Panc1 (cell line): ENCODE data around the gene WDR88. TPM values are rescaled to one million over a fixed set of nuclear protein-coding genes. Genes with fewer than 3 reads are reported as not detected.

Experiments
- ATAC-seq: fragments of 200-7000 bp; cut with Tn5 transposase; 2 replicates; pipeline ENCODE4 v1.9.1; 2020; ENCODE audit warnings: mild to moderate bottlenecking, moderate library complexity
- BruUV-seq: library from RNA; stranded (reverse); fragments of 400-500 nt; replicated peaks from 2 replicates; lab custom pipeline; 2021; lab: Mats Ljungman, UMichigan
- CTCF ChIA-PET: fragments of 300-600 bp; sonication (Branson Sonifier 250); formaldehyde crosslinking; loops from one replicate; lab custom pipeline; 2022; ENCODE audit warnings: antibody characterized with exemption; lab: Charles Lee
- POLR2A ChIA-PET: fragments of 300-600 bp; sonication (Branson Sonifier 250); formaldehyde crosslinking; loops from one replicate; lab custom pipeline; 2022; ENCODE audit warnings: antibody characterized with exemption; lab: Charles Lee
- DNase-seq: peaks from one replicate; pipeline ENCODE4 v3.0.0-alpha.2; 2010; ENCODE audit warnings: low read depth, low spot score
- H3K27ac ChIP-seq: 2 replicates; pipeline ENCODE4 v1.5.1; 2011; ENCODE audit warnings: mild to moderate bottlenecking, low read length, inconsistent platforms
- H3K27me3 ChIP-seq: fragments of 200-500 bp; sonication (Bioruptor generic); 2 replicates; pipeline ENCODE4 v1.6.0; 2014; ENCODE audit warnings: low read length, inconsistent platforms; ENCODE audit not compliant: control insufficient read depth, insufficient read depth
- H3K36me3 ChIP-seq: fragments of 200-500 bp; sonication (Bioruptor generic); 2 replicates; pipeline ENCODE4 v1.5.1; 2014; ENCODE audit warnings: inconsistent platforms, mild to moderate bottlenecking, low read length, moderate library complexity; ENCODE audit not compliant: control insufficient read depth, insufficient read depth
- H3K4me1 ChIP-seq: 2 replicates; pipeline ENCODE4 v1.5.1; 2011; ENCODE audit warnings: inconsistent platforms, mild to moderate bottlenecking, low read length, moderate library complexity; ENCODE audit not compliant: control insufficient read depth, insufficient read depth
- H3K4me3 ChIP-seq, 2 experiments: 2 replicates each; pipeline ENCODE4 v1.5.1; 2011 to 2012; ENCODE audit warnings: low read depth in 2 of 2, low read length in 2 of 2, mild to moderate bottlenecking in 2 of 2, inconsistent platforms in 1 of 2, moderate library complexity in 1 of 2
- H3K9me3 ChIP-seq: fragments of 200-500 bp; sonication (Bioruptor generic); 2 replicates; pipeline ENCODE4 v1.5.1; 2014; ENCODE audit warnings: low read depth, mild to moderate bottlenecking, inconsistent platforms, low read length, moderate library complexity; ENCODE audit not compliant: control insufficient read depth, insufficient read depth
- CTCF ChIP-seq: fragments of 450-650 bp; IDR thresholded peaks from 2 replicates; pipeline ENCODE4 v1.5.1; 2017; ENCODE audit warnings: mild to moderate bottlenecking
- POLR2AphosphoS5 ChIP-seq: IDR thresholded peaks from 2 replicates; pipeline ENCODE4 v1.6.1; 2012; ENCODE audit warnings: mild to moderate bottlenecking, low read depth, low read length, moderate library complexity
- SIN3A ChIP-seq: IDR thresholded peaks from 2 replicates; pipeline ENCODE4 v1.6.1; 2012; ENCODE audit warnings: low read depth, mild to moderate bottlenecking, low read length, moderate library complexity, borderline replicate concordance; ENCODE audit not compliant: insufficient read depth
- TCF7L2 ChIP-seq: IDR thresholded peaks from 2 replicates; pipeline ENCODE4 v1.6.1; 2011; ENCODE audit warnings: mild to moderate bottlenecking, low read depth, low read length, inconsistent platforms
- in situ Hi-C: cut with HindIII; loops from 2 replicates; pipeline ENCODE4 v1.10.0; 2016; ENCODE audit warnings: low sequenced_read_pairs, low pct_unique_long_range_greater_than_20kb
- intact Hi-C: fragments of 100-400 bp; cut with micrococcal nuclease; formaldehyde crosslinking; loops from one replicate; pipeline ENCODE4 v1.10.0; 2022; ENCODE audit not compliant: unreplicated experiment
- total RNA-seq: library from RNA; stranded (reverse); gene quantifications from one replicate; pipeline ENCODE4 v1.2.1, GENCODE V29; 2021; ENCODE audit not compliant: unreplicated experiment
- TF ChIP-seq, protein P1 (sequence below), 2 experiments: IDR thresholded peaks; 2 replicates each; pipeline ENCODE4 v1.6.1; 2011 to 2012; ENCODE audit warnings: low read depth in 2 of 2, control low read depth in 1 of 2, low read length in 1 of 2, mild to moderate bottlenecking in 1 of 2, moderate library complexity in 1 of 2; ENCODE audit not compliant: insufficient read depth in 1 of 2

The WDR88 gene
- total RNA-seq, 1 experiment from 2014 or later: 0.31 TPM

DNA sequence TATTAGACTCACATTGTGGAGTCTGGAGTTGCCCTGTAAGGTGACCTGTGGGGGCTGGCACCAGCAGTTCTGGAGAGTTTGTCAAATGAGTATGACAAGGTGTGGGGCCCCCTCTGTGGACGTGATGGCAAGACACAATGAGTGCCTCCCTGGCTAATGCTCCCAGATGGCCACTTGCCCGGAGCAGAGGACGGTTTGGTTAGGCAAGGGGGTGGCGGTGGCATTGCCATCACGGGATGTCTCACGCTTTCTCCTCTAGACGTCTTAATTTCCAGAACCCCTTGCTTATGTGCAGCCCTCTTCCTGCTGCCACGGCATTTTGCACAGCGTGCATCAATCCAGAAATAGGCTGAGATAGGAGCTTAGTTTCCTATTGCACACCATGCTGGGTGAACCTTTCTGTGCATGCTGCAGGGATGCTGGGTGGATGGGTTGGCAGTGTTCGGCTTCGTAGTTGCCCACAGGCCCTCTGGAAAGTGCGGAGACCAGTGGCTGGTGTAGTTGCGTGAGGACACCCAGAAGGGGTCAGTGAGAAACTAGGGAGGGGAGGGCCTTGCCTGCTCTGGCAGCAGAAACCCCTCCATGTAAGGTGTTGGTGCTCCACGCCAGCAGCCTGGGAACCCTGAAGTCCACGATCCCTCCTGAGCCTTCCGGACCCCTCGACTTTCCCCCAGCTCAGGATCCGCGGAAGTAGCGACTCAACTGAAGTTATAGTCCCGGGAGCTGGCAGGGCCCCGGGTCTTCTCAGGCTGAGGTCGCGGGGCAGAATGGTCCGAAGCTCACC is 44.2 kb downstream of the WDR88 start:
- DNase-seq (no peak), ATAC-seq (peak; percentile 6; the same call in 1 of the 2 replicates)
- Histone ChIP-seq H3K36me3 (no peaks in the 10 kb centered on the region; the same call in 1 of the 2 replicates), H3K4me1 (peaks cover 36% of the 10 kb centered on the region), H3K4me3 (peak overlapping the region; percentile 94 to 99), H3K27ac (peak overlapping the region; percentile 97), H3K9me3 (no peaks in the 10 kb centered on the region), H3K27me3 (no peaks in the 10 kb centered on the region)
- TF ChIP-seq TCF7L2: no peak
- TF ChIP-seq CTCF: no peak
- TF ChIP-seq, protein P1, sequence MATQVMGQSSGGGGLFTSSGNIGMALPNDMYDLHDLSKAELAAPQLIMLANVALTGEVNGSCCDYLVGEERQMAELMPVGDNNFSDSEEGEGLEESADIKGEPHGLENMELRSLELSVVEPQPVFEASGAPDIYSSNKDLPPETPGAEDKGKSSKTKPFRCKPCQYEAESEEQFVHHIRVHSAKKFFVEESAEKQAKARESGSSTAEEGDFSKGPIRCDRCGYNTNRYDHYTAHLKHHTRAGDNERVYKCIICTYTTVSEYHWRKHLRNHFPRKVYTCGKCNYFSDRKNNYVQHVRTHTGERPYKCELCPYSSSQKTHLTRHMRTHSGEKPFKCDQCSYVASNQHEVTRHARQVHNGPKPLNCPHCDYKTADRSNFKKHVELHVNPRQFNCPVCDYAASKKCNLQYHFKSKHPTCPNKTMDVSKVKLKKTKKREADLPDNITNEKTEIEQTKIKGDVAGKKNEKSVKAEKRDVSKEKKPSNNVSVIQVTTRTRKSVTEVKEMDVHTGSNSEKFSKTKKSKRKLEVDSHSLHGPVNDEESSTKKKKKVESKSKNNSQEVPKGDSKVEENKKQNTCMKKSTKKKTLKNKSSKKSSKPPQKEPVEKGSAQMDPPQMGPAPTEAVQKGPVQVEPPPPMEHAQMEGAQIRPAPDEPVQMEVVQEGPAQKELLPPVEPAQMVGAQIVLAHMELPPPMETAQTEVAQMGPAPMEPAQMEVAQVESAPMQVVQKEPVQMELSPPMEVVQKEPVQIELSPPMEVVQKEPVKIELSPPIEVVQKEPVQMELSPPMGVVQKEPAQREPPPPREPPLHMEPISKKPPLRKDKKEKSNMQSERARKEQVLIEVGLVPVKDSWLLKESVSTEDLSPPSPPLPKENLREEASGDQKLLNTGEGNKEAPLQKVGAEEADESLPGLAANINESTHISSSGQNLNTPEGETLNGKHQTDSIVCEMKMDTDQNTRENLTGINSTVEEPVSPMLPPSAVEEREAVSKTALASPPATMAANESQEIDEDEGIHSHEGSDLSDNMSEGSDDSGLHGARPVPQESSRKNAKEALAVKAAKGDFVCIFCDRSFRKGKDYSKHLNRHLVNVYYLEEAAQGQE (IDR thresholded peaks at IDR 0.05; ENCODE audit: insufficient read depth in 1 of 2, low read depth in 2 of 2, low read length in 1 of 2): no peak
- no peak for TF ChIP-seq SIN3A
- no peak for TF ChIP-seq POLR2AphosphoS5
- ChIA-PET CTCF (interaction anchor here (0.5 to 1.7 kb wide), 10 partner anchors 9 to 57 kb away, joined by 3 to 7 read pairs (median 3); no protein-coding TSS in a partner anchor), POLR2A (interaction anchor here (0.5 to 0.8 kb wide), 2 partner anchors 29 to 112 kb away, joined by 4 to 5 read pairs; no protein-coding TSS in a partner anchor)
- BruUV-seq: TSS peak; percentile 83
- intact Hi-C loops: no loop called here
- in situ Hi-C loops: no loop called here

GRCh38 chr19:33176670-33177416 is 44.9 kb downstream of the WDR88 start:
- POLR2A ChIA-PET: interaction anchor here (0.5 to 0.8 kb wide), 3 partner anchors 26 to 113 kb away, joined by 3 to 5 read pairs (median 4); no protein-coding TSS in a partner anchor
- CTCF ChIA-PET: interaction anchor here (0.5 to 1.7 kb wide), 12 partner anchors 8 to 1027 kb away, joined by 3 to 7 read pairs (median 4); no protein-coding TSS in a partner anchor
- Histone ChIP-seq H3K27ac (peak overlapping the region; percentile 97), H3K36me3 (no peaks in the 10 kb centered on the region; the same call in 1 of the 2 replicates), H3K4me3 (peak overlapping the region; percentile 94 to 99), H3K9me3 (no peaks in the 10 kb centered on the region), H3K4me1 (peaks cover 31% of the 10 kb centered on the region), H3K27me3 (no peaks in the 10 kb centered on the region)
- BruUV-seq: TSS peak; percentile 94
- TF ChIP-seq CTCF: no peak
- peak; percentile 92; the same call in 1 of the 2 replicates for TF ChIP-seq SIN3A
- no peak for TF ChIP-seq TCF7L2
- TF ChIP-seq POLR2AphosphoS5: peak; percentile 100
- TF ChIP-seq, protein P1 (IDR thresholded peaks at IDR 0.05; ENCODE audit: insufficient read depth in 1 of 2, low read depth in 2 of 2, low read length in 1 of 2): 0 out of 4 replicates have a peak, but pooled peaks of 1 of the 2 experiments have one; percentile 50
- DNase-seq (peak; percentile 98), ATAC-seq (peak; percentile 95)
- in situ Hi-C loops: no loop called here
- intact Hi-C loops: no loop called here
